ENCODE results near the gene ADGRD1.

GRCh38 chr12:131052929-131053328 lies 99.2 kb downstream of the ADGRD1 start:
- TF ChIP-seq GATA3 (IDR thresholded peaks at IDR 0.05; ENCODE audit: low read depth, low read length) (no peak), GATA2 (IDR thresholded peaks at IDR 0.05; ENCODE audit: low read depth, low read length) (no peak)

Measured in SH-SY5Y (cell line).